HEK293T (cell line): Measurements from ENCODE around the gene DST.

Experiments used
- CTCF ChIA-PET: fragments of 350-600 bp; formaldehyde crosslinking; extraction: SDS; loops from one replicate; lab custom pipeline; 2021; ENCODE audit warnings: antibody characterized with exemption, inconsistent platforms; lab: Yijun Ruan, JAX
- POLR2A ChIA-PET: fragments of 350-600 bp; formaldehyde crosslinking; extraction: SDS; loops from one replicate; lab custom pipeline; 2020; ENCODE audit warnings: antibody characterized with exemption, inconsistent platforms; lab: Yijun Ruan, JAX
- DNase-seq: peaks from one replicate; pipeline ENCODE4 v3.0.0; 2012; ENCODE audit warnings: mixed read lengths; ENCODE audit errors: extremely low spot score
- ARNT ChIP-seq: fragments of 450-650 bp; IDR thresholded peaks from 2 replicates; pipeline ENCODE4 v1.6.1; 2017; ENCODE audit warnings: mild to moderate bottlenecking
- BHLHE40 ChIP-seq: fragments of 450-650 bp; IDR thresholded peaks from 2 replicates; pipeline ENCODE4 v1.6.1; 2016; ENCODE audit warnings: mild to moderate bottlenecking, moderate library complexity, borderline replicate concordance
- CTBP1 ChIP-seq: fragments of 450-650 bp; IDR thresholded peaks from 2 replicates; pipeline ENCODE4 v1.6.1; 2016; ENCODE audit warnings: borderline replicate concordance
- ELF4 ChIP-seq: fragments of 450-650 bp; IDR thresholded peaks from 2 replicates; pipeline ENCODE4 v1.6.1; 2017; ENCODE audit warnings: antibody characterized with exemption
- FOXA1 ChIP-seq: fragments of 450-650 bp; IDR thresholded peaks from 2 replicates; pipeline ENCODE4 v1.6.1; 2016; ENCODE audit warnings: mild to moderate bottlenecking
- FOXK2 ChIP-seq: fragments of 450-650 bp; IDR thresholded peaks from 2 replicates; pipeline ENCODE4 v1.6.1; 2016; ENCODE audit warnings: mild to moderate bottlenecking
- FOXM1 ChIP-seq: fragments of 450-650 bp; IDR thresholded peaks from 2 replicates; pipeline ENCODE4 v1.6.1; 2017; ENCODE audit warnings: mild to moderate bottlenecking, borderline replicate concordance
- HDGF ChIP-seq: fragments of 450-650 bp; IDR thresholded peaks from 2 replicates; pipeline ENCODE4 v1.6.1; 2017; ENCODE audit warnings: antibody characterized with exemption, borderline replicate concordance
- L3MBTL2 ChIP-seq: fragments of 450-650 bp; conservative IDR thresholded peaks from 2 replicates; pipeline ENCODE4 v1.6.1; 2016; ENCODE audit warnings: mild to moderate bottlenecking
- LEF1 ChIP-seq: fragments of 450-650 bp; IDR thresholded peaks from 2 replicates; pipeline ENCODE4 v1.6.1; 2017; ENCODE audit warnings: mild to moderate bottlenecking, borderline replicate concordance
- NFRKB ChIP-seq: fragments of 450-650 bp; IDR thresholded peaks from 2 replicates; pipeline ENCODE4 v1.6.1; 2016; ENCODE audit warnings: mild to moderate bottlenecking, moderate library complexity
- PKNOX1 ChIP-seq: fragments of 450-650 bp; IDR thresholded peaks from 2 replicates; pipeline ENCODE4 v1.6.1; 2016
- SP1 ChIP-seq: fragments of 450-650 bp; IDR thresholded peaks from 2 replicates; pipeline ENCODE4 v1.6.1; 2017
- SUZ12 ChIP-seq: fragments of 450-650 bp; IDR thresholded peaks from 2 replicates; pipeline ENCODE4 v1.6.1; 2016; ENCODE audit warnings: mild to moderate bottlenecking
- TARDBP ChIP-seq: fragments of 450-650 bp; IDR thresholded peaks from 2 replicates; pipeline ENCODE4 v1.6.1; 2016
- ZNF384 ChIP-seq: fragments of 450-650 bp; IDR thresholded peaks from 2 replicates; pipeline ENCODE4 v1.6.1; 2016

Gene DST

GRCh38 chr6:56529594-56530191 lies 113.0 kb downstream of the DST start:
- CTCF ChIA-PET = no interaction called here
- POLR2A ChIA-PET = interaction anchor here (1.1 to 1.5 kb wide), 2 partner anchors 12 to 14 kb away, joined by 3 to 14 read pairs; no protein-coding TSS in a partner anchor
- DNase-seq = peak; percentile 21
- TF ChIP-seq BHLHE40 (no peak), ARNT (0 out of 2 replicates have a peak, but pooled peaks have one; percentile 4), FOXK2 (peak; percentile 36; the same call in 1 of the 2 replicates), ELF4 (no peak), CTBP1 (peak; percentile 98), ZNF384 (peak; percentile 85), PKNOX1 (peak; percentile 97)

- no peak for TF ChIP-seq FOXM1
- TF ChIP-seq FOXA1 = no peak
- no peak for TF ChIP-seq CTBP1
- TF ChIP-seq ARNT = no peak
- TF ChIP-seq SP1 = no peak
- no peak for TF ChIP-seq BHLHE40
- TF ChIP-seq NFRKB = no peak
- TF ChIP-seq LEF1 = no peak
- TF ChIP-seq FOXK2 = no peak
- TF ChIP-seq HDGF = no peak
- TF ChIP-seq TARDBP = no peak
- TF ChIP-seq SUZ12 = no peak
- no peak for TF ChIP-seq ELF4
- TF ChIP-seq PKNOX1 = no peak
- TF ChIP-seq ZNF384 = no peak
- TF ChIP-seq L3MBTL2 = no peak
- ChIA-PET CTCF (interaction anchor here (1.2 kb wide), 1 partner anchor 42 kb away, joined by 5 read pairs; no protein-coding TSS in a partner anchor), POLR2A (interaction anchor here (1.1 to 1.5 kb wide), 2 partner anchors 12 to 16 kb away, joined by 3 to 6 read pairs; no protein-coding TSS in a partner anchor)
- no peak for DNase-seq
These were observed 114.3 kb downstream of the DST start for GRCh38 chr6:56528412-56528841.

- no peak for TF ChIP-seq L3MBTL2
- TF ChIP-seq FOXA1 = no peak
- TF ChIP-seq ZNF384 = no peak
- TF ChIP-seq LEF1 = no peak
- no peak for TF ChIP-seq SUZ12
- TF ChIP-seq SP1 = no peak
- TF ChIP-seq TARDBP = no peak
- no peak for TF ChIP-seq FOXM1
- no peak for TF ChIP-seq ARNT
- no peak for TF ChIP-seq ELF4
- TF ChIP-seq FOXK2 = no peak
- no peak for TF ChIP-seq PKNOX1
- no peak for TF ChIP-seq CTBP1
- TF ChIP-seq BHLHE40 = no peak
- no peak for TF ChIP-seq HDGF
- ChIA-PET POLR2A (interaction anchor here (1.1 to 1.5 kb wide), 2 partner anchors 13 to 16 kb away, joined by 3 to 6 read pairs; no protein-coding TSS in a partner anchor), CTCF (interaction anchor here (1.2 kb wide), 1 partner anchor 43 kb away, joined by 5 read pairs; no protein-coding TSS in a partner anchor)
- DNase-seq = no peak
These were observed 114.8 kb downstream of the DST start for GRCh38 chr6:56527934-56528333.

- no peak for DNase-seq
- CTCF ChIA-PET = interaction anchor here (1.1 to 1.2 kb wide), 2 partner anchors 16 to 44 kb away, joined by 3 to 5 read pairs; no protein-coding TSS in a partner anchor
- POLR2A ChIA-PET = no interaction called here
- no peak for TF ChIP-seq FOXK2
- no peak for TF ChIP-seq LEF1
- TF ChIP-seq CTBP1 = no peak
- no peak for TF ChIP-seq PKNOX1
- no peak for TF ChIP-seq ZNF384
- TF ChIP-seq HDGF = no peak
- no peak for TF ChIP-seq FOXA1
- no peak for TF ChIP-seq NFRKB
- TF ChIP-seq BHLHE40 = no peak
- TF ChIP-seq TARDBP = no peak
- no peak for TF ChIP-seq ARNT
- no peak for TF ChIP-seq SP1
- TF ChIP-seq SUZ12 = no peak
- no peak for TF ChIP-seq L3MBTL2
- no peak for TF ChIP-seq ELF4
- no peak for TF ChIP-seq FOXM1
These were observed 115.7 kb downstream of the DST start for GRCh38 chr6:56526860-56527544.
